Measurements from ENCODE around the gene SETDB1.
"Not testable (repeated sequence)": the region's sequence is repeated elsewhere in the genome, so short reads cannot be mapped to it uniquely, and the experiment has no call there.

GRCh38 chr1:150899795-150900194 lies 26.4 kb upstream of the SETDB1 start:
- TF ChIP-seq POLR2A, CTCF (IDR thresholded peaks at IDR 0.05): not testable (repeated sequence)
